ENCODE measurements around the gene TCF3. TPM values are rescaled to one million over a fixed set of nuclear protein-coding genes. Genes with fewer than 3 reads are reported as not detected.

The TCF3 gene
- total RNA-seq (10 to 100 TPM; 15.7 to 96.0 (median 39.9) TPM), polyA plus RNA-seq (10 to 100 TPM in 2 of 3 donors, 1 to 10 TPM in 1; 8.5 to 45.1 (median 44.2) TPM)
- long read RNA-seq, donor 1, partial matches to known transcripts, result 0 of 1 reads
- long read RNA-seq, donor 1, other reads (novel, unspliced or antisense), result 0 of 1 reads
- long read RNA-seq, donor 2, partial matches to known transcripts, result 0 of 2 reads
- long read RNA-seq, donor 2, other reads (novel, unspliced or antisense), result 0 of 2 reads
- long read RNA-seq, donor 3, result 0 reads
- long read RNA-seq, donor 4, partial matches to known transcripts, result 3 of 3 reads
- long read RNA-seq, donor 4, other reads (novel, unspliced or antisense), result 0 of 3 reads
- long read RNA-seq, donor 5, full-length matches to known transcripts, result 5 of 53 reads
- long read RNA-seq, donor 5, partial matches to known transcripts, result 15 of 53 reads
- long read RNA-seq, donor 5, other reads (novel, unspliced or antisense), result 33 of 53 reads
- long read RNA-seq, donor 6, partial matches to known transcripts, result 2 of 4 reads
- long read RNA-seq, donor 6, other reads (novel, unspliced or antisense), result 2 of 4 reads
- long read RNA-seq, donor 7, partial matches to known transcripts, result 0 of 1 reads
- long read RNA-seq, donor 7, other reads (novel, unspliced or antisense), result 0 of 1 reads
- long read RNA-seq, donor 8, partial matches to known transcripts, result 0 of 2 reads
- long read RNA-seq, donor 8, other reads (novel, unspliced or antisense), result 0 of 2 reads
- long read RNA-seq, donor 9, partial matches to known transcripts, result 0 of 2 reads
- long read RNA-seq, donor 9, other reads (novel, unspliced or antisense), result 0 of 2 reads
- long read RNA-seq, donor 10, partial matches to known transcripts, result 0 of 1 reads
- long read RNA-seq, donor 10, other reads (novel, unspliced or antisense), result 0 of 1 reads

DNA sequence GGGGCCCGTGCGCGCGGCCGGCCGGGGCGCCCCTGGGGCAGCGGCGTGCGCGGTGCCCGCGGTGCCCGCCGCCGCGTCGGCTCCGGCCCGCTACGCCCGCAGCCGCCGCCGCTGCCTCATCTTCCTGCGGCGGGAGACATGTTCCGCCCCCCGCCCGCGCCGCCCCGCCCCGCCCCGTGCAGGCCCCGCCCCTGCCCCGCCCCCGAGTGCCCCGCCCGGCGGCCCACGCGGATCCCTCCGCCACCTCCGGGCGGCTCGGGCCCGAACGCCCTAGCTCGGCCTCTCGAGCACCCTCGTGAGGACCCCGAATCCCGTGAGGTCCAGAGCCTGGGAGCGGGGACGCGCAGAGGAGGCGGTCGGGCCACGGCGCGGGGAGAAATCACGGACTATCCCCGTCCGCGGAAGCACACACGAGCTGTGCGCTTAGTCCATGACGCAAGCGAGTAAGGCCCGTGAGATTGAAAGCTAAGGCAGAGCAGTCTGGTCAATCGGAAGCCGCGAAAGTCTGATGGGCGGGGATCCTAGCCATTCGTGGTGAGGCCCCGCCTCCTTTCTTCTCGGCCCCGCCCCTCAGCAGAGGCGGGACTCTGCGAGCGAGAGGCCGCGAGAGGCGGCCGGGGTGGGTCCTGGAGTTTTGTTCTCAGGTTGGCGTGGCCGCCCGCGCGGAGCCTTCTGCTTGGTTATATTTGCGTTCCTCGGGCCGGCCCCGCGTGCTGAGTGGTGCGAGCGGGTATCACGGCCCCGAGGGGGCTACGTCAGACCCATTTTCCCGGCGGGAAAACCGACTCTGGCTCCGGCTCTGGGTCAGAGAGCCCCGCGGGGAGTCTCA lies at the start of gene TCF3:
Gene TCF3, minus strand, starts transcription at position 145 of the 829 bp plus-strand sequence. CDS start 2,367 bp downstream, outside the sequence.
- DNase-seq, result peak; percentile 98 to 99 (median 98)
- no peaks in the 10 kb centered on the region for H3K36me3 ChIP-seq (replicated peaks in 1 of 2)
- H3K4me3 ChIP-seq, result peak within 1 kb of the TSS in 3 of 4 donors; percentile 18 to 96 (median 62)
- H3K9me3 ChIP-seq (replicated peaks in 1 of 3), result no peaks in the 10 kb centered on the region
- peaks cover 10 to 13% of the 10 kb centered on the region in 2 donors for H3K4me1 ChIP-seq (replicated peaks in 1 of 2)
- TF ChIP-seq, protein P1, sequence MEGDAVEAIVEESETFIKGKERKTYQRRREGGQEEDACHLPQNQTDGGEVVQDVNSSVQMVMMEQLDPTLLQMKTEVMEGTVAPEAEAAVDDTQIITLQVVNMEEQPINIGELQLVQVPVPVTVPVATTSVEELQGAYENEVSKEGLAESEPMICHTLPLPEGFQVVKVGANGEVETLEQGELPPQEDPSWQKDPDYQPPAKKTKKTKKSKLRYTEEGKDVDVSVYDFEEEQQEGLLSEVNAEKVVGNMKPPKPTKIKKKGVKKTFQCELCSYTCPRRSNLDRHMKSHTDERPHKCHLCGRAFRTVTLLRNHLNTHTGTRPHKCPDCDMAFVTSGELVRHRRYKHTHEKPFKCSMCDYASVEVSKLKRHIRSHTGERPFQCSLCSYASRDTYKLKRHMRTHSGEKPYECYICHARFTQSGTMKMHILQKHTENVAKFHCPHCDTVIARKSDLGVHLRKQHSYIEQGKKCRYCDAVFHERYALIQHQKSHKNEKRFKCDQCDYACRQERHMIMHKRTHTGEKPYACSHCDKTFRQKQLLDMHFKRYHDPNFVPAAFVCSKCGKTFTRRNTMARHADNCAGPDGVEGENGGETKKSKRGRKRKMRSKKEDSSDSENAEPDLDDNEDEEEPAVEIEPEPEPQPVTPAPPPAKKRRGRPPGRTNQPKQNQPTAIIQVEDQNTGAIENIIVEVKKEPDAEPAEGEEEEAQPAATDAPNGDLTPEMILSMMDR (IDR thresholded peaks at IDR 0.05), result peak in 1 of 6 experiments; percentile 28
- TF ChIP-seq POLR2A (IDR thresholded peaks at IDR 0.05), result peak; percentile 44 to 60
- no peaks in the 10 kb centered on the region for H3K27me3 ChIP-seq
- WGBS, 4 donors, result 0 to 2% (median 0%) methylated on average over 9 to 107 of the region's 107 CpGs
- H3K27ac ChIP-seq, result peak within 1 kb of the TSS; percentile 98 to 100 (median 99)
- intact Hi-C loops (cut with DNase I), result loop anchor here (5.0 to 10.0 kb wide), 2 partner anchors 45 to 108 kb away; partner anchors contain the start of gene UQCR11 (in 2 of the 2)

GRCh38 chr19:1700733-1701663 lies 48.6 kb upstream of the TCF3 start:
- H3K4me3 ChIP-seq, result no peak overlapping the region
- intact Hi-C loops (cut with DNase I), result no loop called here
- WGBS, 4 donors, result 22 to 34% (median 23%) methylated on average over 13 to 26 of the region's 26 CpGs
- no peaks in the 10 kb centered on the region for H3K9me3 ChIP-seq (replicated peaks in 1 of 3)
- no peaks in the 10 kb centered on the region for H3K4me1 ChIP-seq (replicated peaks in 1 of 2)
- peaks cover 31% of the 10 kb centered on the region for H3K27me3 ChIP-seq
- DNase-seq, result no peak
- TF ChIP-seq, protein P1 (IDR thresholded peaks at IDR 0.05), result no peak
- TF ChIP-seq POLR2A (IDR thresholded peaks at IDR 0.05), result no peak
- no peak overlapping the region for H3K27ac ChIP-seq
- no peaks in the 10 kb centered on the region for H3K36me3 ChIP-seq (replicated peaks in 1 of 2)

DNA sequence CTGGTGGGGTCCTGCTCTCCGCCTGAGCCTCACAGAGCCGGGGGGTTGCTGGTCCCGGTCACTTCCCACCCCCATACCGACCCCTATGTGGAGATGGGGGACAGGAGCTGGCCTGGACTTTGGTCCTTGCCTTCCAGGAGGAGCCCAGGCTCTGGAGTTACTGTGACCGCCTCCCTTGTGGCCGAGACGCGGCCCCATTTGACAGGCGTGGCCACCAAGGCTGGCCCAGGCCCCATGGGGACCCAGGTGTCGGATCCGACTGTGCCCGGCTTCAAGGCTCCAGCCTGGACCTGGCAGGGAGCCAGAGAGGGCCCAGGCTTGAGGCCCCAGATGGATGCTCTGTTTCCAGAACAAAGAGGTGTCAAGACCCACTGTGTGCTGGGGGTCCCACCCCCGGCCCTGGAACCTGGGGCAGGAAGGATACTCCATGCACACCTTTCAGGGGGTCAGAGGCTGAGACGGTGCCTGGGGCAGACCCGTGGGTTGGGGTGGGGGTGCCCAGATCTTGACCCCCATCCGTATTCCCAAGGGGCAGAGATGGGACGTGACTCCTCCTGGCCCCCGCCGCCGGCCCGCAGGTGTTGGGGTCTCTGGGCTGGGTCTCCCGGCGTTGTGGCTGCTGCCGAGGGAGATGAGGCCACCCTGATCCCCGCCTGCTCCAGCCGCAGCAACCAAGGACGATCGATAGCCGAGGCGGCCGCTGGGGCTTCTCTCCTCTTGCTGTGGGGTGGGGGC lies 47.8 kb upstream of the TCF3 start:
- peaks cover 31% of the 10 kb centered on the region for H3K27me3 ChIP-seq
- TF ChIP-seq, protein P1 (IDR thresholded peaks at IDR 0.05), result no peak
- TF ChIP-seq POLR2A (IDR thresholded peaks at IDR 0.05), result no peak

More for the DNA sequence above, 47.8 kb upstream of the TCF3 start:
- peaks cover 0 to under 1% (median 0%) of the 10 kb centered on the region in 3 donors for H3K9me3 ChIP-seq (replicated peaks in 1 of 3)
- no peaks in the 10 kb centered on the region for H3K36me3 ChIP-seq (replicated peaks in 1 of 2)
- DNase-seq, result peak in 1 of 7 donors; percentile 8
- no peak overlapping the region for H3K27ac ChIP-seq
- intact Hi-C loops (cut with DNase I), result no loop called here
- WGBS, 4 donors, result 21 to 41% (median 33%) methylated on average over 5 to 31 of the region's 31 CpGs
- H3K4me1 ChIP-seq (replicated peaks in 1 of 2), result no peaks in the 10 kb centered on the region
- no peak overlapping the region for H3K4me3 ChIP-seq

Data from adrenal gland (tissue), 19 donors.